Measurements from ENCODE around the gene ABCG8.

GRCh38 chr2:43853141-43854081 is 14.6 kb downstream of the ABCG8 start:
- no peak for TF ChIP-seq CTCF (IDR thresholded peaks at IDR 0.05)
- no peak for TF ChIP-seq POLR2A (IDR thresholded peaks at IDR 0.05)
- no peak for TF ChIP-seq POLR2AphosphoS5 (IDR thresholded peaks at IDR 0.05)
